GM12892 (cell line): ENCODE results near the gene CCDC15.

Source experiments
- POLR2A ChIP-seq: IDR thresholded peaks from 2 replicates; pipeline ENCODE4 v1.6.1; 2011; ENCODE audit warnings: low read depth, low read length, control low read depth
- POLR2AphosphoS5 ChIP-seq: IDR thresholded peaks from 2 replicates; pipeline ENCODE4 v1.6.1; 2011; ENCODE audit warnings: low read depth, low read length, control low read depth
- TAF1 ChIP-seq: IDR thresholded peaks from 2 replicates; pipeline ENCODE4 v1.6.1; 2011; ENCODE audit warnings: low read depth, mild to moderate bottlenecking, control low read depth, low read length, borderline replicate concordance

GRCh38 chr11:125082611-125083311, 128.8 kb downstream of the CCDC15 start:
- TF ChIP-seq TAF1 (no peak), POLR2AphosphoS5 (no peak), POLR2A (no peak)
